Measurements from ENCODE around the gene CDC42BPA. TPM values are rescaled to one million over a fixed set of nuclear protein-coding genes. Genes with fewer than 3 reads are reported as not detected.
"Not testable (repeated sequence)": the region's sequence is repeated elsewhere in the genome, so short reads cannot be mapped to it uniquely, and the experiment has no call there.

The CDC42BPA gene
- total RNA-seq, 2 experiments from 2014 or later = 0.32 to 0.89 TPM

DNA sequence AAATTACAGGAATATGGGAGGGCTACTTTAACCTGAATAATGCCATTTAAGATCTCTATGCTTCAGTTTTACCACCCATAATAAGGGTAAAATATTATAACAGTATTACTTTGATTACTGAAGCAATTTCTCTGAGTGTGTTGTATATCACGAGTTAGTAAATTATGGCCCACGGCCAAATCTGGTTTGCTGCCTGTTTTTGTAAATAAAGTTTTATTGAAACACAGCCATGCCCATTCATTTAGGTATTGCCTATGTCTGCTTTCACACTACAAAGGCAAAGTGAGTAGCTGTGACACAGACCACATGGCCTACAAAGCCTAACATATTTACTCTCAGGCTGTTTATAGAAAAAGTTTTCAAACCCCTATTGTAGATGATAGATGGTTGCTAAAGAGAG lies 156.8 kb downstream of the CDC42BPA start:
- peaks cover under 1% of the 10 kb centered on the region for H3K27me3 Mint-ChIP-seq (ENCODE audit: low read depth)
- H3K4me1 Mint-ChIP-seq (ENCODE audit: low read depth) = no peaks in the 10 kb centered on the region
- ATAC-seq (no peak), DNase-seq (no peak)
- ChIA-PET CTCF (no interaction called here), POLR2A (interaction anchor here (0.5 kb wide), 1 partner anchor 617 kb away, joined by 4 read pairs; no protein-coding TSS in a partner anchor)
- H3K9me3 Mint-ChIP-seq (ENCODE audit: insufficient read depth) = no peaks in the 10 kb centered on the region
- H3K27ac Mint-ChIP-seq = no peak overlapping the region
- H3K36me3 Mint-ChIP-seq (ENCODE audit: low read depth) = no peaks in the 10 kb centered on the region
- H3K4me3 Mint-ChIP-seq = no peak overlapping the region

DNA sequence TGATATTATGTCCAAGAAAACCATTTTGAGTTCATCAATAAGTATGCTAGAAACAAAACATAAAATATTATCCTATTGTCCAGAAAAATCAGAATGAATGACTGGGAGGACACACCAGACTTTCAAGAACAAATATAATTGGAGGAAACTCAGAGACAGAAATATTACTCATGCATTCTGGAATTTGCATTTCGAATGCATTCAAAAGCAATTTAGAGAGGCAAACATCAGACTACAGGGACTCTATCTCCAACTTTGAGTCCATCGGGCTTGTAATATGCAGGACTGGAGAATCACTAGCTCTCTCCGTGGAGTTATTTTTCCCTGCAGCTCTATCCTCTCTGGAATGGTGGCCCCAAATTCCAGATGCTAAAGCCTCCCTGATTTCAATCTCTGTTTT lies 161.8 kb downstream of the CDC42BPA start:
- POLR2A ChIA-PET = no interaction called here
- H3K27ac Mint-ChIP-seq = no peak overlapping the region

DNA sequence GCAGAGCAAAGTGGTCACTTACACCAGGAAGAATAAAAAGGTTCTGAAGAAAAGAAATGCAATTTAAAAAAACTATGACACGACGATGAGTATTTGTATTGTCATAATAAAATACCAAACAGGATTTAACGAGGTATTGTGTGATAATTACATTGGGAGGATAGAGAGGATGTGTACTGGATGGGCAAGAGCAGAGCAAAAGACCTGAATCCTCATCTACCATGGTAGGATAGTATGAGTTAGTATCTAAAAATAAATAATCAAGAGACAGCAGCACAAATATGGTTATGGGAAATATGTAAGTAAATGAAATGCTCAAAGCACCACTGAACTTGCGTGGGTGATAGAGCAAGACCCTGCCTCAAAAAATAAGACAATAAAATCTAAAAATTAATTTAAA lies 162.6 kb downstream of the CDC42BPA start:
- Mint-ChIP-seq H3K27ac (no peak overlapping the region), H3K36me3 (ENCODE audit: low read depth) (no peaks in the 10 kb centered on the region), H3K4me3 (no peak overlapping the region), H3K4me1 (ENCODE audit: low read depth) (no peaks in the 10 kb centered on the region), H3K27me3 (ENCODE audit: low read depth) (peaks cover 12% of the 10 kb centered on the region), H3K9me3 (ENCODE audit: insufficient read depth) (no peaks in the 10 kb centered on the region)
- DNase-seq (no peak), ATAC-seq (no peak)
- ChIA-PET POLR2A (no interaction called here), CTCF (no interaction called here)

More for the DNA sequence above, 161.8 kb downstream of the CDC42BPA start:
- no peaks in the 10 kb centered on the region for H3K36me3 Mint-ChIP-seq (ENCODE audit: low read depth)
- H3K4me3 Mint-ChIP-seq = no peak overlapping the region
- H3K4me1 Mint-ChIP-seq (ENCODE audit: low read depth) = no peaks in the 10 kb centered on the region
- no peak for DNase-seq
- peaks cover 10% of the 10 kb centered on the region for H3K27me3 Mint-ChIP-seq (ENCODE audit: low read depth)
- CTCF ChIA-PET = no interaction called here
- H3K9me3 Mint-ChIP-seq (ENCODE audit: insufficient read depth) = no peaks in the 10 kb centered on the region
- no peak for ATAC-seq

- Mint-ChIP-seq H3K4me1 (ENCODE audit: low read depth) (no peaks in the 10 kb centered on the region), H3K27me3 (ENCODE audit: low read depth) (peaks cover 12% of the 10 kb centered on the region), H3K27ac (no peak overlapping the region), H3K4me3 (no peak overlapping the region), H3K36me3 (ENCODE audit: low read depth) (no peaks in the 10 kb centered on the region), H3K9me3 (ENCODE audit: insufficient read depth) (no peaks in the 10 kb centered on the region)
- CTCF ChIA-PET = no interaction called here
- POLR2A ChIA-PET = no interaction called here
- ATAC-seq (no peak), DNase-seq (no peak)
These were observed 163.3 kb downstream of the CDC42BPA start for GRCh38 chr1:227155004-227155403.

DNA sequence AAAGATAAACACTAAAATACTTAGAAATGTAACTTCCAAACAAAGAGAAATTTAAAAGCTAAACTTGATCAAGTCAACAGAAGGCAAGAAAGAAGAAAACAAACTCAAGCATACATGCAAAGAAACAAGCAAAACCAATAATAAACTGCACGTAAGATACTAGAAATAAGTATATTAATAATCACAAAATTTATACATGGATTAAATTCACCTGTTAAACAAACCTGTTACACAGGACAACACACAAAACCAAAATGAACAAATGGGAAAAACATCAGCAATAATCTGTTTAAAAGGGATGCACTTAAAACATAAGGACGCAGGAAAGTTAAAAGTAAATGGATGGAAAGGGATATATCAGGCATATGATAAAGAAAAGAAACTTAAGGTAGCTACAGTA lies 165.8 kb downstream of the CDC42BPA start:
- ATAC-seq (no peak), DNase-seq (no peak)
- H3K36me3 Mint-ChIP-seq (ENCODE audit: low read depth) = no peaks in the 10 kb centered on the region
- H3K9me3 Mint-ChIP-seq (ENCODE audit: insufficient read depth) = no peaks in the 10 kb centered on the region
- H3K27ac Mint-ChIP-seq = no peak overlapping the region
- ChIA-PET CTCF (no interaction called here), POLR2A (interaction anchor here (0.6 kb wide), 1 partner anchor 1102 kb away, joined by 3 read pairs; no protein-coding TSS in a partner anchor)
- H3K4me1 Mint-ChIP-seq (ENCODE audit: low read depth) = no peaks in the 10 kb centered on the region
- H3K27me3 Mint-ChIP-seq (ENCODE audit: low read depth) = peaks cover 12% of the 10 kb centered on the region
- H3K4me3 Mint-ChIP-seq = no peak overlapping the region

DNA sequence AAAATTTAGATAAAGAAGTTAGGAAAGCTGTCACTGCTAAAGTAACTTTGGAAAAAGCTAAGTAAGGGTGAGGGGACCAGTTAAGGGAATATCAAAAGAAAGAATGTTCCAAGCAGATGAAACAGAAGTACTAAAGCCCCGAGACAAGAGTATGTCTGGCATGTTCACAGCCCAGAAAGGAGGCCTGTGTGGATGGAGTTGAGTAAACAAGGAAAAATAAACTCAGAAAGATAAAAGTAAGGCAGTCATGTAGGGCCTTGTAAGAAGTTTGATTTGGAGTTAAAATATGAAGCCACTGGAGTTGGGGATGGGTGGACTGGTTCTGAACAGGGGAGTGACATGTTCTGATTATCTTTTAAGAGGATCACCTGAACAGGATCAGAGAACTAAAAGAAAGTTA lies 177.9 kb downstream of the CDC42BPA start:
- Mint-ChIP-seq H3K27me3 (ENCODE audit: low read depth) (peaks cover under 1% of the 10 kb centered on the region), H3K4me1 (ENCODE audit: low read depth) (no peaks in the 10 kb centered on the region), H3K9me3 (ENCODE audit: insufficient read depth) (no peaks in the 10 kb centered on the region), H3K4me3 (no peak overlapping the region), H3K27ac (no peak overlapping the region), H3K36me3 (ENCODE audit: low read depth) (no peaks in the 10 kb centered on the region)
- ChIA-PET POLR2A (no interaction called here), CTCF (no interaction called here)
- DNase-seq (no peak), ATAC-seq (no peak)

- Mint-ChIP-seq H3K9me3 (ENCODE audit: insufficient read depth) (no peaks in the 10 kb centered on the region), H3K36me3 (ENCODE audit: low read depth) (no peaks in the 10 kb centered on the region), H3K4me1 (ENCODE audit: low read depth) (no peaks in the 10 kb centered on the region)
These were observed 182.0 kb downstream of the CDC42BPA start for GRCh38 chr1:227136210-227136820.

DNA sequence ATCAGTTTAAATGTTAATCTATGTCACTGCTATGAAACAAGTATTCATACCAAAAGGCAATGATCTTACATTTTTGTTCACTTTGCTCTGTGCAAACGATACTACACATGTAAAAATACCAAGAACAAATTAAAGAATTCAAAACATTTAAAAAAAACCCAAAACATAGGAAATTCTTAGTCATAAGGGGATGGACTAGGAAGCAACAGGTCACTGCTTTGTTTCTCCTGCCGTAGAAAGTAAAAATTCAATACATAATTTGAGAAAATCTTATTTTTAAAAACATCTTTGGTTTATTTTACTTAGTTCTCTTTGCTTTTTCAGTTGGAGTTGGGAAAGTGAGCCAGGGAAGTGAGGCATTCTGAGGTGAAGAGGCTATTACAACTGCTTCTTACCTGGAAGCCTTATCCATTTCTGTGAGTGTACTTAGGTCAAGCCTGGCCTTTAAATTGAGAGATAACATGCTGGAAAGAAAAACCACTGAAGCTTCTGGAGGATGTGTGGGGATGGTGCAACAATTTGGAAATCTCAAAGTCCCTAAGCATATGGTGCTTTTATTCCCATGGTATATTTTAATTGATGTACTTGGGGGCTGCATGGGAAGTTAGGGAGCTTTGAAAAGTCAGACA lies 183.5 kb downstream of the CDC42BPA start:
- Mint-ChIP-seq H3K27ac (no peak overlapping the region), H3K36me3 (ENCODE audit: low read depth) (no peaks in the 10 kb centered on the region), H3K9me3 (ENCODE audit: insufficient read depth) (no peaks in the 10 kb centered on the region), H3K4me3 (no peak overlapping the region), H3K4me1 (ENCODE audit: low read depth) (no peaks in the 10 kb centered on the region), H3K27me3 (ENCODE audit: low read depth) (peaks cover 8% of the 10 kb centered on the region)
- DNase-seq (no peak), ATAC-seq (no peak)
- ChIA-PET POLR2A (no interaction called here), CTCF (interaction anchor here (1.2 kb wide), 1 partner anchor 188 kb away, joined by 3 read pairs; no protein-coding TSS in a partner anchor)

More at GRCh38 chr1:227136210-227136820, 182.0 kb downstream of the CDC42BPA start:
- no peak for DNase-seq
- Mint-ChIP-seq H3K27me3 (ENCODE audit: low read depth) (peaks cover 8% of the 10 kb centered on the region), H3K27ac (no peak overlapping the region), H3K4me3 (no peak overlapping the region)
- POLR2A ChIA-PET = no interaction called here
- CTCF ChIA-PET = no interaction called here
- ATAC-seq = no peak

DNA sequence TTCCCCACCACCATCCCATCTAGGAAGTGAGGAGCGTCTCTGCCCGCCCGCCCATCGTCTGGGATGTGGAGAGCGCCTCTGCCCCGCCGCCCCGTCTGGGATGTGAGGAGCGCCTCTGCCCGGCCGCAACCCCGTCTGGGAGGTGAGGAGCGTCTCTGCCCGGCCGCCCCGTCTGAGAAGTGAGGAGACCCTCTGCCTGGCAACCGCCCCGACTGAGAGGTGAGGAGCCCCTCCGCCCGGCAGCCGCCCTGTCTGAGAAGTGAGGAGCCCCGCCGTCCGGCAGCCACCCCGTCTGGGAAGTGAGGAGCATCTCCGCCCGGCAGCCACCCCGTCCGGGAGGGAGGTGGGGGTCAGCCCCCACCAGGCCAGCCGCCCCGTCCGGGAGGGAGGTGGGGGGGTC lies 185.6 kb downstream of the CDC42BPA start:
- not testable (repeated sequence) for H3K27ac Mint-ChIP-seq

DNA sequence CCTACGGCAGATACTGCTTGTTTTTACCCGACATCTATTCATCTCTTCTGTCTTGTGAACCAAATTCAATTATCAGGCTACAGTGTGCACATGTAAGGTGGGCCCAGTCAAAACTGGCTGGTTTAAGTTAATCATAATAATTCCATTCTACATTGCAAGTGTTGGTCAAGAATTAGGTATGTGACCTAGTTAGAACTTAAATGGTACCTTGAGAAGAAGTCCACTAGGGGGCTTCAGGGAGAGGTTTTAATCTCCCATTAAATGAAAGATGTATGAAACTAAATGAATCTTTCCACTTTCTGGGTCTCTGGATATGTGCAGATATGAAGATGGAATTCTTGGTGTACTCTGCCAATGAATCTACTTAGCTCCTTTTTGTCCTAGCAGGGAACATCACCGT lies 187.1 kb downstream of the CDC42BPA start:
- Mint-ChIP-seq H3K4me1 (ENCODE audit: low read depth) (no peaks in the 10 kb centered on the region), H3K27me3 (ENCODE audit: low read depth) (peaks cover 8% of the 10 kb centered on the region), H3K36me3 (ENCODE audit: low read depth) (no peaks in the 10 kb centered on the region), H3K9me3 (ENCODE audit: insufficient read depth) (no peaks in the 10 kb centered on the region), H3K27ac (no peak overlapping the region), H3K4me3 (no peak overlapping the region)
- no peak for DNase-seq
- ATAC-seq = no peak
- ChIA-PET CTCF (interaction anchor here (0.7 kb wide), 1 partner anchor 389 kb away, joined by 3 read pairs; no protein-coding TSS in a partner anchor), POLR2A (interaction anchor here (0.6 kb wide), 1 partner anchor 71 kb away, joined by 3 read pairs; no protein-coding TSS in a partner anchor)

More for the DNA sequence above, 185.6 kb downstream of the CDC42BPA start:
- DNase-seq; POLR2A ChIA-PET; H3K4me1 Mint-ChIP-seq (ENCODE audit: low read depth); CTCF ChIA-PET; H3K4me3 Mint-ChIP-seq; H3K36me3 Mint-ChIP-seq (ENCODE audit: low read depth); H3K9me3 Mint-ChIP-seq (ENCODE audit: insufficient read depth); H3K27me3 Mint-ChIP-seq (ENCODE audit: low read depth); ATAC-seq: not testable (repeated sequence)

- H3K27ac Mint-ChIP-seq = no peak overlapping the region
- no peak for DNase-seq
- H3K4me1 Mint-ChIP-seq (ENCODE audit: low read depth) = no peaks in the 10 kb centered on the region
- H3K9me3 Mint-ChIP-seq (ENCODE audit: insufficient read depth) = no peaks in the 10 kb centered on the region
- ChIA-PET POLR2A (no interaction called here), CTCF (no interaction called here)
- H3K27me3 Mint-ChIP-seq (ENCODE audit: low read depth) = no peaks in the 10 kb centered on the region
- no peaks in the 10 kb centered on the region for H3K36me3 Mint-ChIP-seq (ENCODE audit: low read depth)
- no peak for ATAC-seq
- H3K4me3 Mint-ChIP-seq = no peak overlapping the region
These were observed 190.4 kb downstream of the CDC42BPA start for GRCh38 chr1:227127891-227128290.

DNA sequence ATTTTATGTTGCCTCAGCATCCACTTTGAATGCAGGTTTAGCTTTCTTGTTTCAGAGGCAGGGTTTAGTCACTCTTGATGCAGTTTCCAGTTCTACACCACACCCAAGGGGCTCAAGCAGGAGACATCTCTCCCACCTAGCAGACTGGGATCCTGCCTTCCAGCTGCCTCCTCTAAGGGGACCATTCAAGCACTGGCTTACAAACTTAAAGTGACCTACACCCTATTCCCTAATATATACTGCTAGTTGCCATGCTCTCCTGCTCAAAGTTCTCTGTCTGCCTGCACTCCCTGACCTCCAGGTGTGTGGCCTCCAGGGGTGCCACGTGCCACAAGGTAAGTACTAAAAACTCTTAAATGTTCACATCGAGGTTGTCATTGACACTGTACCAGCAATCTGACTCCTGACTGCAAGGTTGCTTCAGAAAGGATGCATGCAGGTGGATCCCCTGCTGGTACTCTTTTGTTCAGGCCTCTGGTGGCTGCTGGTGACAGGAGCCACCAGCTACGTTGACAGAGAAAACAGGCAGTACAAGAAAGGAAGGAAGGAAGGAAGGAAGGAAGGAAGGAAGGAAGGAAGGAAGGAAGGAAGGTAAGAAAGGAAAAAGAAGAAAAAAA lies 192.3 kb downstream of the CDC42BPA start:
- CTCF ChIA-PET = no interaction called here
- no peak for ATAC-seq
- POLR2A ChIA-PET = no interaction called here

More for the DNA sequence above, 192.3 kb downstream of the CDC42BPA start:
- H3K4me3 Mint-ChIP-seq = no peak overlapping the region
- H3K36me3 Mint-ChIP-seq (ENCODE audit: low read depth) = no peaks in the 10 kb centered on the region
- H3K4me1 Mint-ChIP-seq (ENCODE audit: low read depth) = no peaks in the 10 kb centered on the region
- H3K9me3 Mint-ChIP-seq (ENCODE audit: insufficient read depth) = no peaks in the 10 kb centered on the region
- H3K27ac Mint-ChIP-seq = no peak overlapping the region
- no peaks in the 10 kb centered on the region for H3K27me3 Mint-ChIP-seq (ENCODE audit: low read depth)
- DNase-seq = no peak

Data from activated CD8-positive, alpha-beta T cell treated with anti-CD3 and anti-CD28 coated beads, Interleukin-2, amount 10 ng/mL, durations not matched to agents 7 days and 5 days (primary cell).